Stomach (tissue), 4 donors: ENCODE data around the gene LHFPL3.
"Not testable (repeated sequence)": the region's sequence is repeated elsewhere in the genome, so short reads cannot be mapped to it uniquely, and the experiment has no call there.

Experiments
- POLR2A ChIP-seq, 4 donors: fragments of 450-650 bp; IDR thresholded peaks; one replicate each; pipeline ENCODE4 v1.6.1; 2016; ENCODE audit warnings: antibody characterized with exemption in 4 of 4, control low read depth in 2 of 4, mild to moderate bottlenecking in 1 of 4, moderate library complexity in 1 of 4
- TF ChIP-seq, protein P1 (sequence below), 7 experiments: fragments of 450-650 bp in 4 of 7; fragments of 200-600 bp in 3 of 7; sonication (generic) in 3 of 7; IDR thresholded peaks; one replicate each; pipeline ENCODE4 v1.5.1; 2016 to 2019; ENCODE audit warnings: antibody characterized with exemption in 7 of 7, control low read depth in 2 of 7, mild to moderate bottlenecking in 1 of 7

DNA sequence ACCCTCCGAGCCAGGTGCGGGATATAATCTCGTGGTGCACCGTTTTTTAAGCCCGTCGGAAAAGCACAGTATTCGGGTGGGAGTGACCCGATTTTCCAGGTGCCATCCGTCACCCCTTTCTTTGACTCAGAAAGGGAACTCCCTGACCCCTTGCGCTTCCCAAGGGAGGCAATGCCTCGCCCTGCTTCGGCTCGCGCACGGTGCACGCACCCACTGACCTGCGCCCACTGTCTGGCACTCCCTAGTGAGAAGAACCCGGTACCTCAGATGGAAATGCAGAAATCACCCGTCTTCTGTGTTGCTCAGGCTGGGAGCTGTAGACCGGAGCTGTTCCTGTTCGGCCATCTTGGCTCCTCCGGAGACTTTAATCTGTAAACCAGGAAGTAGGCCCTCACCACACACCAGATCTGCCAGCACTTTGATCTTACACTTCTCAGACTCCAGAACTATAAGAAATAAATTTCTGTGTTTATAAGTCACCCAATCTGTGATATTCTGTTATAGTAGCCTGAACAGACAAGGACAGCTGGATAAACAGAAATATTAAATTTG lies 235.0 kb downstream of the LHFPL3 start:
- TF ChIP-seq, protein P1, sequence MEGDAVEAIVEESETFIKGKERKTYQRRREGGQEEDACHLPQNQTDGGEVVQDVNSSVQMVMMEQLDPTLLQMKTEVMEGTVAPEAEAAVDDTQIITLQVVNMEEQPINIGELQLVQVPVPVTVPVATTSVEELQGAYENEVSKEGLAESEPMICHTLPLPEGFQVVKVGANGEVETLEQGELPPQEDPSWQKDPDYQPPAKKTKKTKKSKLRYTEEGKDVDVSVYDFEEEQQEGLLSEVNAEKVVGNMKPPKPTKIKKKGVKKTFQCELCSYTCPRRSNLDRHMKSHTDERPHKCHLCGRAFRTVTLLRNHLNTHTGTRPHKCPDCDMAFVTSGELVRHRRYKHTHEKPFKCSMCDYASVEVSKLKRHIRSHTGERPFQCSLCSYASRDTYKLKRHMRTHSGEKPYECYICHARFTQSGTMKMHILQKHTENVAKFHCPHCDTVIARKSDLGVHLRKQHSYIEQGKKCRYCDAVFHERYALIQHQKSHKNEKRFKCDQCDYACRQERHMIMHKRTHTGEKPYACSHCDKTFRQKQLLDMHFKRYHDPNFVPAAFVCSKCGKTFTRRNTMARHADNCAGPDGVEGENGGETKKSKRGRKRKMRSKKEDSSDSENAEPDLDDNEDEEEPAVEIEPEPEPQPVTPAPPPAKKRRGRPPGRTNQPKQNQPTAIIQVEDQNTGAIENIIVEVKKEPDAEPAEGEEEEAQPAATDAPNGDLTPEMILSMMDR (IDR thresholded peaks at IDR 0.05), result not testable (repeated sequence)
- TF ChIP-seq POLR2A (IDR thresholded peaks at IDR 0.05), result not testable (repeated sequence)
